HG02852 (cell line): ENCODE results near the gene USP44.
"Not testable (repeated sequence)": the region's sequence is repeated elsewhere in the genome, so short reads cannot be mapped to it uniquely, and the experiment has no call there.

ENCODE experiments used
- ATAC-seq: cut with Tn5 transposase; IDR thresholded peaks from one replicate; pipeline ENCODE4 v1.9.1; 2021; ENCODE audit warnings: mild to moderate bottlenecking, moderate library complexity; ENCODE audit not compliant: unreplicated experiment

Gene USP44

GRCh38 chr12:95511977-95512376 is 39.3 kb downstream of the USP44 start:
- no peak for ATAC-seq

- ATAC-seq: no peak
Observed at GRCh38 chr12:95509300-95509699, 42.0 kb downstream of the USP44 start.

GRCh38 chr12:95506707-95507523 is 44.4 kb downstream of the USP44 start:
- no peak for ATAC-seq

DNA sequence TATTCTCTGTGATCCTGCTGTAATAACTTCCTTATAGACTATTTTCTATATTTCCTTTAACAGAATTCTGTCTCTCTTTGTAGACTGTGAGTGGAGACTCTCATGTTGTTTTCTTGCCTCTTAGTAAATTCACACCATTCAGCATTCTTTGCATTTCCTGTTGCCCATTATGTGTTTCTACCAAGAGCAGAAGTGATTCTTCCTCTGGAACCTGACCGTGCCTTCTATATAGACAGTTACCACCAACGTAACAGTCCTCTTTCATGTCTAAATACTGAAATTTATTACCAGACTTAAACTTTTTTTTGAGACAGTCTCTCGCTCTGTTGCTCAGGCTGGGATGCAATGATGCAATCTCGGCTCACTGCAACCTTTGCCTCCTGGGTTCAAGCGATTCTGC is 46.2 kb downstream of the USP44 start:
- ATAC-seq: peak; percentile 95

GRCh38 chr12:95504140-95504539 is 47.1 kb downstream of the USP44 start:
- ATAC-seq: no peak

GRCh38 chr12:95499772-95500171 is 51.5 kb downstream of the USP44 start:
- ATAC-seq: no peak

DNA sequence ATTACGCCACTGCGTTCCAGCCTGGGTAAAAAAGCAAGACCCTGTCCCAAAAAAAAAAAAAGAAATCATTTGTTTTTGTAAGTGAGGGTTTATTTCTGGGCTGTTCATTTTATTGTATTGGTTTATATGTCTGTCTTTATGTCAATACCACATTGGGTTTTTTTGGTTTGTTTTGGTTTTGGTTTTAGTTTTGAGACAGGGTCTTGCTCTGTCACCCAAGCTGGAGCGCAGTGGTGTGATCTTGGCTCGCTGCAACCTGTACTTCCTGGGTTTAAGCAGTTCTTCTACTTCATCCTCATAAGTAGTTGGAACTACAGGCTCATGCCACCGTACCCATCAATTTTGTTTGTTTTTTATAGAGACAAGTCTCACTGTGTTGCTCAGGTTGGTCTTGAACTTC is 52.3 kb downstream of the USP44 start:
- ATAC-seq: no peak

GRCh38 chr12:95497031-95497430 is 54.2 kb downstream of the USP44 start:
- ATAC-seq: no peak

- ATAC-seq: no peak
Observed at GRCh38 chr12:95495433-95495832, 55.8 kb downstream of the USP44 start.

DNA sequence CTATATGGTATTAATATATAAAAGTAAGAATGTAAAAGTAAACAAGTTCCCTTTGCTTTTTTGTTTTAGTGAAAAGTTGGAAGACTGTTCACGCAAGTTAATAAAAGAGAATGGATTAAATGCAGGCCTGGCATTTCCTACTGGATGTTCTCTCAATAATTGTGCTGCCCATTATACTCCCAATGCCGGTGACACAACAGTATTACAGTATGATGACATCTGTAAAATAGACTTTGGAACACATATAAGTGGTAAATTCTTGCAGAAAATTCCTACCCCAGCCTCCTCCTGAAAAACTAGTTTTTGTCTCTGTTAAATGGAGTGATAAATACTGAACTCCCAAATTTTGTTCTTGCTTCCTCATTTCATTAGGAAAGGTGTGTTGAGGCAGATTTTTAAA is 56.4 kb downstream of the USP44 start:
- no peak for ATAC-seq

DNA sequence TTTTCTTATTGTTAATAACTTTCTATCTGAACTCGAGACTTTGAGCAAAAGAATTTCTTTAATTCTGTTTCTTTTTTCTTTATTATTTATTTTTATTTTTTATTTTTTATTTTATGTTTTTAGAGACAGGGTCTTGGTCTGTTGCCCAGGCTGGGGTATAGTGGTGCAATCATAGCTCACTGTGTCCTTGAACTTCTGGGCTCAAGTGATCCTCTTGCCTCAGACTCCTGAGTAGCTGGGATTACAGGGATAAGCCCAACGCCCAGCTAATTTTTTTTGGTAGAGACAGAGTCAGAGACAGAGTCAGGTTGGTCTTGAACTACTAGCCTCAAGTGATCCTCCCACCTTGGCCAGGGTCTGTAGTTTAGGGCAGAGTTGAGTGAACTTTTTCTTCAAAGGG is 58.8 kb downstream of the USP44 start:
- ATAC-seq: no peak

DNA sequence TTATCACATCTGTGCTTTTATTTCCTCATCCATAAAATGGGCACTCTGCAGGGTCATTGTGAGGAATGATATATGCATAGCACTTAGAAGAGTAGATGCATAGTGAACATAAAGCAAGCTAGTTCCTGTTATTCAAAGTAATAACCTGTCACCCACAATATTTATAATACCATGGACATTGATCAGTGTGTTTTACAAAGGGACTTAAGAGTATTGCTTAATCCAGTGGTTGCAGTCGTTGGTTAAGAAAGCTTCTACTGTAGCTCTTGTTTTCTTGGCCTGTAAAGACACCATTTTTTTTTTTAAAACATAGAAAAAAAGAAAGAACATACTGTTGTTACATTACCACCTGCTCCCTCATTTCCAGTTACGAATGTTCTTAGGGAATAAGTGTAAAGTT is 64.3 kb downstream of the USP44 start:
- no peak for ATAC-seq

DNA sequence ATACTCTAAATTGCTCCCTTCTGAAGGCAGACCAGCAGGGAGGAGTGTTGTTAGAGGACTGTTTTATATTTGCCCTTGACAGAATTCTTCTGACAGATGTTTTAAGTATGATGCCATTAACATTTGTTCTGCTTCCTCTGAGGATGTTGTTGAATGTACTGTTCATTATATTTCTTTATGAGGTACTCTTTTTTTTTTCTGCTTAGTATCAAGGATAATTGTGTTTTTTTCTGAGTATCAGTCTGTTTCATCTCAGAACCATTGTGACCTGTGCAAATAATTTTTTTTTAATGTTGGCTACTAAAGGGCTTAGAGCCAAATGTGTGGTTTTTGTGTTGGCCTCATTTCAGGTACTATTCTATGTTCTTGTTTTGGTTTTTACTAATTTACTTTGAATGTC is 66.8 kb downstream of the USP44 start:
- no peak for ATAC-seq

DNA sequence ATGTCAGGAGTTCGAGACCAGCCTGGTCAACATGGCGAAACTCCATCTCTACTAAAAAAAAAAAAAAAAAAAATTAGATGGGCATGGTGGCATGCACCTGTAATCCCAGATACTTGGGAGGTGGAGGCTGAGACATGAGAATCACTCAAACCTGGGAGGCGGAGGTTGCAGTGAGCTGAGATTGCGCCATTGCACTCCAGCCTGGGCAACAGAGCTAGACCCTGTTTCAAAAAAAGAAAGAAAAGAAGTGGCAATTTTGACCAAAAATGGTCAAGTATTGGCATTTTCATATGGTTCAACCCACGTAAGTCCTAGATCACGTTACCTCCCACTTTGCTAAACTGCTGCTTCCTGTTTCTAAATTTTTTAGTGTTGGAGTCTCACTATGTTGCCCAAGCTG is 68.7 kb downstream of the USP44 start:
- ATAC-seq: not testable (repeated sequence)

DNA sequence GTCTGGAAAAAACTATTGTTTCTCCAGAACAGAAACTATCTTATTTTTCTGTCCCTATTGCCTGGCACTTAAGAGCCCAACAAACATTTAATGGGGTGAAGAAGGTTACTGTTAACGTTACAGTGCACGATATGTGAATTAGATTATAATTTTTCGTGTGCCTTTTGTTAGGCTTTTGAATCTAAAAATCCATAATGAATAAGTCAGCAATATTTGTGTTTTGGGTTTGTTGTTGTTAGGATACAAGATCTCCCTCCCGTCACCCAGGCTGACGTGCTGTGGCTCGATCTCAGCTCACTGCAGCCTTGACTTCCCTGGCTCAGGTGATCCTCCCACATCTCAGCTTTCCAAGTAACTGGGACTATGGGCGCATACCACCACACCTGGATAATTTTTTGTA is 69.4 kb downstream of the USP44 start:
- no peak for ATAC-seq

GRCh38 chr12:95481072-95481471 is 70.2 kb downstream of the USP44 start:
- no peak for ATAC-seq

DNA sequence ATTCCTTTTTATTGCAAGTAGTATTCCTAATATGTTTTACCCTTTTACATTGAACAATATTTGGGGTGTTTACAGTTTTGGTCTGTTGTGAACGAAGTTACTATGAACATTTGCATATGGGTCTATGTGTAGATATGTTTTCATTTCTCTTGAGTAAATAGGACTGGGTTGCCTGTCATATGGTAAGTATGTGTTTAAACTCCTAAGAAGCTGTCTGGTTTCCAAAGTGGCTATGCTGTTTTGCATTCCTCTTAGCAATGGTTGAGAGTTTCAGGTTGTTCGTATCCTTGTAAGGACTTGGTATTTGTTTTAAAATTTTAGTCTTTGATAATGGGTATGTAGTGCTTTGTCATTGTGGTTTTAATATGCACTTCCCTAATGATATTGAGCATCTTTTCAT is 71.0 kb downstream of the USP44 start:
- ATAC-seq: no peak

- ATAC-seq: no peak
Observed at GRCh38 chr12:95474660-95474958, 76.7 kb downstream of the USP44 start.

GRCh38 chr12:95473884-95474659 is 77.2 kb downstream of the USP44 start, which contains the start of gene METAP2:
Gene METAP2 (plus strand): TSS chr12:95474152. CDS start chr12:95474180, 28 bp downstream.
- peak; percentile 95 for ATAC-seq

- peak; percentile 38 for ATAC-seq
Observed at GRCh38 chr12:95473231-95473883, 77.9 kb downstream of the USP44 start.

DNA sequence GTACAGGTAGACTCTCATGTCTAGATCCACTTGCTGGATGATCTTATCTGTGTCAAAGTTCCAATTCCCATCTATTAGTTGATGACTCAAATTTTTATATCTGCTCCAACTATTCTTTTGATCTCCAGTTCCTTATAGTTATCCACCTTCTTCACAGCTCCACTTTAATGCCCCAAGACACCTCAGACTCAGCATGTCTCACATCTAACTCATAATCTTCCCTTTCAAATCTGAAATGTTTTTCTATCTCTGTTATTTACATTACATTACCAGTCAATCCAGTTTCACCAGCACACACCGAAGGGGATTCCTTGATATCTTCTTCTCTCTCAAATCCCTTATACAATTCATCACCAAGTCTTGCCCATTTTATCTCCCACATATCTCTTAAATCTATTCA is 81.0 kb downstream of the USP44 start:
- ATAC-seq: no peak
